Neural cell (in vitro differentiated cells): ENCODE data around the gene ANKS3. TPM values are rescaled to one million over a fixed set of nuclear protein-coding genes. Genes with fewer than 3 reads are reported as not detected.
"Not testable (repeated sequence)": the region's sequence is repeated elsewhere in the genome, so short reads cannot be mapped to it uniquely, and the experiment has no call there.

Experiments
- H2AFZ ChIP-seq: fragments of 200-600, 300-800 bp; sonication (generic), shearing (Covaris generic); 2 replicates; pipeline ENCODE4 v1.6.0; 2014; ENCODE audit warnings: low read depth, mild to moderate bottlenecking, antibody characterized with exemption, low read length, moderate library complexity
- H3F3A ChIP-seq: fragments of 200-600 bp; shearing (Covaris generic); 2 replicates; pipeline ENCODE4 v1.6.1; 2016; ENCODE audit warnings: mild to moderate bottlenecking, moderate library complexity, mixed read lengths, antibody characterized with exemption, low read length; ENCODE audit not compliant: insufficient read depth, poor library complexity, severe bottlenecking
- H3K27ac ChIP-seq: fragments of 200-600, 300-800 bp; sonication (generic), shearing (Covaris generic); 2 replicates; pipeline ENCODE4 v1.5.1; 2014; ENCODE audit warnings: mild to moderate bottlenecking, low read length, moderate library complexity
- H3K27me3 ChIP-seq: fragments of 300-800, 200-600 bp; sonication (generic), shearing (Covaris generic); 2 replicates; pipeline ENCODE4 v1.6.0; 2014; ENCODE audit warnings: mild to moderate bottlenecking, low read depth, low read length, moderate library complexity; ENCODE audit not compliant: insufficient read depth
- H3K36me3 ChIP-seq: fragments of 300-800, 200-600 bp; sonication (generic), shearing (Covaris generic); 2 replicates; pipeline ENCODE4 v1.5.1; 2014; ENCODE audit warnings: mild to moderate bottlenecking, antibody characterized with exemption, low read length, moderate library complexity; ENCODE audit not compliant: insufficient read depth
- H3K4me2 ChIP-seq: fragments of 300-800, 200-600 bp; sonication (generic), shearing (Covaris generic); 2 replicates; pipeline ENCODE4 v1.6.0; 2014; ENCODE audit warnings: mild to moderate bottlenecking, low read length
- H3K4me3 ChIP-seq: fragments of 300-800, 200-600 bp; sonication (generic), shearing (Covaris generic); 2 replicates; pipeline ENCODE4 v1.5.1; 2014; ENCODE audit warnings: mild to moderate bottlenecking, low read length, moderate library complexity
- H3K79me2 ChIP-seq: fragments of 200-600 bp; shearing (Covaris generic); replicated peaks from 2 replicates; pipeline ENCODE4 v1.6.0; 2014; ENCODE audit warnings: mild to moderate bottlenecking, low read length, moderate library complexity; ENCODE audit not compliant: insufficient read depth
- H3K9ac ChIP-seq: fragments of 300-800, 200-600 bp; sonication (generic), shearing (Covaris generic); 2 replicates; pipeline ENCODE4 v1.6.1; 2016; ENCODE audit warnings: mild to moderate bottlenecking, low read length, mixed read lengths
- H3K9me2 ChIP-seq: fragments of 200-600 bp; shearing (Covaris generic); 2 replicates; pipeline ENCODE4 v1.6.1; 2016; ENCODE audit warnings: mild to moderate bottlenecking, low read length, mixed read lengths; ENCODE audit not compliant: insufficient read depth
- H3K9me3 ChIP-seq: fragments of 200-600, 300-800 bp; sonication (generic), shearing (Covaris generic); 2 replicates; pipeline ENCODE4 v1.6.1; 2016; ENCODE audit warnings: mild to moderate bottlenecking, mixed run types, low read length, moderate library complexity, mixed read lengths
- H4K20me1 ChIP-seq: fragments of 200-600 bp; shearing (Covaris generic); 2 replicates; pipeline ENCODE4 v1.6.1; 2016; ENCODE audit warnings: mild to moderate bottlenecking, mixed run types; ENCODE audit not compliant: insufficient read depth
- CTCF ChIP-seq: fragments of 450-650 bp; IDR thresholded peaks from 2 replicates; pipeline ENCODE4 v1.5.1; 2014; ENCODE audit warnings: antibody characterized with exemption, mild to moderate bottlenecking, moderate library complexity; ENCODE audit not compliant: poor library complexity, severe bottlenecking
- EP300 ChIP-seq: fragments of 450-650 bp; conservative IDR thresholded peaks from 2 replicates; pipeline ENCODE4 v1.6.1; 2014; ENCODE audit warnings: antibody characterized with exemption, mild to moderate bottlenecking, moderate library complexity; ENCODE audit not compliant: poor library complexity, severe bottlenecking
- EZH2 ChIP-seq: fragments of 200-600, 300-800 bp; shearing (Covaris generic), sonication (generic); IDR thresholded peaks from 2 replicates; pipeline ENCODE4 v1.6.1; 2014; ENCODE audit warnings: antibody characterized with exemption, low read length, borderline replicate concordance, mild to moderate bottlenecking; ENCODE audit not compliant: insufficient read depth, poor library complexity, severe bottlenecking
- MXI1 ChIP-seq: fragments of 450-650 bp; conservative IDR thresholded peaks from 2 replicates; pipeline ENCODE4 v1.6.1; 2014; ENCODE audit warnings: antibody characterized with exemption, mild to moderate bottlenecking; ENCODE audit not compliant: poor library complexity, severe bottlenecking
- POLR2AphosphoS5 ChIP-seq: IDR thresholded peaks from 2 replicates; pipeline ENCODE4 v1.6.1; 2012
- RAD21 ChIP-seq: fragments of 450-650 bp; conservative IDR thresholded peaks from 2 replicates; pipeline ENCODE4 v1.6.1; 2014; ENCODE audit warnings: antibody characterized with exemption, mild to moderate bottlenecking, moderate library complexity
- REST ChIP-seq: IDR thresholded peaks from 2 replicates; pipeline ENCODE4 v1.6.1; 2012; ENCODE audit warnings: borderline replicate concordance
- SMC3 ChIP-seq: fragments of 450-650 bp; conservative IDR thresholded peaks from 2 replicates; pipeline ENCODE4 v1.6.1; 2014; ENCODE audit warnings: antibody characterized with exemption, mild to moderate bottlenecking, moderate library complexity; ENCODE audit not compliant: poor library complexity
- TAF1 ChIP-seq: IDR thresholded peaks from 2 replicates; pipeline ENCODE4 v1.6.1; 2012; ENCODE audit warnings: low read depth
- polyA plus RNA-seq: library from polyadenylated mRNA; depleted of rRNA; stranded (reverse); fragments of >200 nt; gene quantifications from 2 replicates; pipeline ENCODE4 v1.2.3, GENCODE V29; 2014

The ANKS3 gene
- polyA plus RNA-seq, 1 donor from 2014 or later, result 53.9 TPM

- no peaks in the 10 kb centered on the region for H3K79me2 ChIP-seq
- no peak overlapping the region for H2AFZ ChIP-seq
- H3F3A ChIP-seq, result no peaks in the 10 kb centered on the region
- no peak overlapping the region for H3K4me3 ChIP-seq
- TF ChIP-seq TAF1 (no peak), CTCF (no peak), RAD21 (no peak), EP300 (no peak)
- H3K36me3 ChIP-seq, result no peaks in the 10 kb centered on the region
- no peaks in the 10 kb centered on the region for H3K9me3 ChIP-seq
- no peak overlapping the region for H3K27ac ChIP-seq
- no peak overlapping the region for H3K9ac ChIP-seq
- H3K27me3 ChIP-seq, result no peaks in the 10 kb centered on the region
- H4K20me1 ChIP-seq, result no peaks in the 10 kb centered on the region
- H3K4me2 ChIP-seq, result no peak overlapping the region
- H3K9me2 ChIP-seq, result no peaks in the 10 kb centered on the region
Measured at GRCh38 chr16:4743226-4743878, 9.3 kb upstream of the ANKS3 start.

- not testable (repeated sequence) for H4K20me1 ChIP-seq, H2AFZ ChIP-seq, H3K9ac ChIP-seq, H3K9me2 ChIP-seq, H3F3A ChIP-seq, H3K36me3 ChIP-seq, H3K4me2 ChIP-seq, H3K4me3 ChIP-seq, H3K9me3 ChIP-seq, H3K27me3 ChIP-seq, H3K27ac ChIP-seq, H3K79me2 ChIP-seq
Measured at GRCh38 chr16:4738370-4738769, 4.3 kb upstream of the ANKS3 start.

- H3K9me3 ChIP-seq, result no peaks in the 10 kb centered on the region
- no peak overlapping the region for H3K27ac ChIP-seq
- no peaks in the 10 kb centered on the region for H3F3A ChIP-seq
- no peak overlapping the region for H3K4me3 ChIP-seq
- TF ChIP-seq EZH2 (no peak), CTCF (no peak), RAD21 (no peak), SMC3 (no peak), TAF1 (no peak), REST (no peak), EP300 (no peak), POLR2AphosphoS5 (no peak), MXI1 (no peak)
- H4K20me1 ChIP-seq, result no peaks in the 10 kb centered on the region
- no peaks in the 10 kb centered on the region for H3K36me3 ChIP-seq
- H3K9me2 ChIP-seq, result no peaks in the 10 kb centered on the region
- H3K27me3 ChIP-seq, result no peaks in the 10 kb centered on the region
- no peak overlapping the region for H3K9ac ChIP-seq
- peaks cover 9% of the 10 kb centered on the region for H3K79me2 ChIP-seq
- no peak overlapping the region for H2AFZ ChIP-seq
- no peak overlapping the region for H3K4me2 ChIP-seq
Measured at GRCh38 chr16:4737545-4737944, 3.5 kb upstream of the ANKS3 start.
